Activated CD8-positive, alpha-beta memory T cell treated with anti-CD3 and anti-CD28 coated beads for 48 hours (primary cell): ENCODE measurements around the gene MC2R.
"Not testable (repeated sequence)": the region's sequence is repeated elsewhere in the genome, so short reads cannot be mapped to it uniquely, and the experiment has no call there.

Source experiments
- DNase-seq, 3 experiments: peaks; one replicate each; pipeline ENCODE4 v3.0.0-alpha.2; 2020; ENCODE audit warnings: low read depth in 2 of 3, low spot score in 2 of 3

Gene MC2R

GRCh38 chr18:13893418-13893760, 21.9 kb downstream of the MC2R start:
- no peak for DNase-seq

- DNase-seq: no peak
Observed at GRCh38 chr18:13892098-13892497, 23.2 kb downstream of the MC2R start.

GRCh38 chr18:13890761-13891361, 24.5 kb downstream of the MC2R start:
- no peak for DNase-seq

- DNase-seq: no peak
Observed at GRCh38 chr18:13889671-13890070, 25.7 kb downstream of the MC2R start.

GRCh38 chr18:13888191-13888716, 27.1 kb downstream of the MC2R start:
- DNase-seq: no peak

- DNase-seq: no peak
Observed at GRCh38 chr18:13885009-13885408, 30.3 kb downstream of the MC2R start.

- no peak for DNase-seq
Observed at GRCh38 chr18:13879937-13880336, 35.4 kb downstream of the MC2R start.

- no peak for DNase-seq
Observed at GRCh38 chr18:13879492-13879891, 35.8 kb downstream of the MC2R start.

GRCh38 chr18:13878857-13879256, 36.5 kb downstream of the MC2R start:
- no peak for DNase-seq

- no peak for DNase-seq
Observed at GRCh38 chr18:13877157-13877556, 38.2 kb downstream of the MC2R start.

GRCh38 chr18:13874558-13874957, 40.8 kb downstream of the MC2R start:
- no peak for DNase-seq

GRCh38 chr18:13872932-13873331, 42.4 kb downstream of the MC2R start:
- DNase-seq: no peak

- DNase-seq: no peak
Observed at GRCh38 chr18:13872373-13872772, 43.0 kb downstream of the MC2R start.

GRCh38 chr18:13871701-13872100, 43.6 kb downstream of the MC2R start:
- no peak for DNase-seq

- no peak for DNase-seq
Observed at GRCh38 chr18:13868501-13869271, 46.6 kb downstream of the MC2R start.

GRCh38 chr18:13862898-13863297, 52.4 kb downstream of the MC2R start:
- not testable (repeated sequence) for DNase-seq

- DNase-seq: no peak
Observed at GRCh38 chr18:13849791-13850190, 65.5 kb downstream of the MC2R start.

- DNase-seq: no peak
Observed at GRCh38 chr18:13836559-13836958, 78.8 kb downstream of the MC2R start.

- DNase-seq: no peak
Observed at GRCh38 chr18:13835202-13835601, 80.1 kb downstream of the MC2R start.

- no peak for DNase-seq
Observed at GRCh38 chr18:13834496-13835015, 80.8 kb downstream of the MC2R start.
